SK-N-SH treated with all-trans-retinoic acid at 6 μM for 48 hours (cell line): Measurements from ENCODE around the gene DPF3.

ENCODE experiments used
- ATAC-seq: fragments of 200-7000 bp; cut with Tn5 transposase; 3 replicates; pipeline ENCODE4 v1.9.1; 2020; ENCODE audit warnings: mild to moderate bottlenecking, moderate library complexity
- ARNTL ChIP-seq: fragments of 450-650 bp; formaldehyde crosslinking; IDR thresholded peaks from 2 replicates; pipeline ENCODE4 v1.5.0; 2020; ENCODE audit warnings: low read depth, mild to moderate bottlenecking, moderate library complexity, borderline replicate concordance
- BACH2 ChIP-seq: fragments of 250-450 bp; sonication (Bioruptor Pico); IDR thresholded peaks from 2 replicates; pipeline ENCODE4 v1.9.0; 2021; ENCODE audit warnings: mild to moderate bottlenecking, borderline replicate concordance
- CSDC2 ChIP-seq: fragments of 250-450 bp; sonication (Bioruptor Pico); IDR thresholded peaks from 2 replicates; pipeline ENCODE4 v1.5.0; 2020; ENCODE audit warnings: mild to moderate bottlenecking, moderate library complexity
- ESRRG ChIP-seq: fragments of 250-450 bp; sonication (Bioruptor Pico); IDR thresholded peaks from 2 replicates; pipeline ENCODE4 v1.6.1; 2021; ENCODE audit warnings: mild to moderate bottlenecking
- ISL1 ChIP-seq: fragments of 250-450 bp; sonication (Bioruptor Pico); IDR thresholded peaks from 2 replicates; pipeline ENCODE4 v2.1.2; 2022; ENCODE audit warnings: mild to moderate bottlenecking, moderate library complexity
- OSR1 ChIP-seq: fragments of 250-450 bp; sonication (Bioruptor Pico); IDR thresholded peaks from 2 replicates; pipeline ENCODE4 v1.8.0; 2022; ENCODE audit warnings: moderate library complexity, mild to moderate bottlenecking, inconsistent platforms
- PPARA ChIP-seq: fragments of 250-450 bp; sonication (Bioruptor Pico); IDR thresholded peaks from 2 replicates; pipeline ENCODE4 v1.5.0; 2020; ENCODE audit warnings: mild to moderate bottlenecking, borderline replicate concordance
- RARB ChIP-seq: fragments of 250-450 bp; sonication (Bioruptor Pico); IDR thresholded peaks from 2 replicates; pipeline ENCODE4 v1.8.0; 2021; ENCODE audit warnings: mild to moderate bottlenecking, moderate library complexity
- SNAI2 ChIP-seq: fragments of 250-450 bp; sonication (Bioruptor Pico); IDR thresholded peaks from 2 replicates; pipeline ENCODE4 v1.5.0; 2020; ENCODE audit warnings: mild to moderate bottlenecking, moderate library complexity
- TCF4 ChIP-seq: fragments of 250-450 bp; sonication (Bioruptor Pico); IDR thresholded peaks from 2 replicates; pipeline ENCODE4 v1.8.0; 2021; ENCODE audit warnings: mild to moderate bottlenecking, moderate library complexity, borderline replicate concordance
- TOX ChIP-seq: fragments of 250-450 bp; sonication (Bioruptor Pico); IDR thresholded peaks from 2 replicates; pipeline ENCODE4 v1.8.0; 2021; ENCODE audit warnings: mild to moderate bottlenecking, moderate library complexity, borderline replicate concordance
- ZFP3 ChIP-seq: fragments of 250-450 bp; sonication (Bioruptor Pico); IDR thresholded peaks from 2 replicates; pipeline ENCODE4 v1.5.0; 2020; ENCODE audit warnings: mild to moderate bottlenecking, moderate library complexity
- ZFP30 ChIP-seq: fragments of 450-650 bp; formaldehyde crosslinking; IDR thresholded peaks from 2 replicates; pipeline ENCODE4 v1.5.0; 2022; ENCODE audit warnings: mild to moderate bottlenecking, moderate library complexity
- ZNF70 ChIP-seq: fragments of 450-650 bp; formaldehyde crosslinking; IDR thresholded peaks from 2 replicates; pipeline ENCODE4 v1.5.0; 2020; ENCODE audit warnings: mild to moderate bottlenecking, moderate library complexity
- ZNF8 ChIP-seq: fragments of 450-650 bp; formaldehyde crosslinking; IDR thresholded peaks from 2 replicates; pipeline ENCODE4 v1.5.0; 2020; ENCODE audit warnings: mild to moderate bottlenecking, moderate library complexity
- TF ChIP-seq, protein P1 (sequence below): fragments of 250-450 bp; sonication (Bioruptor Pico); IDR thresholded peaks from 2 replicates; pipeline ENCODE4 v1.8.0; 2020; ENCODE audit warnings: mild to moderate bottlenecking, moderate library complexity, borderline replicate concordance
- TF ChIP-seq, protein P2 (sequence below): fragments of 250-450 bp; sonication (Bioruptor Pico); IDR thresholded peaks from 2 replicates; pipeline ENCODE4 v1.5.1; 2020; ENCODE audit warnings: low read depth, mild to moderate bottlenecking, moderate library complexity
- TF ChIP-seq, protein P3 (sequence below): fragments of 250-450 bp; sonication (Bioruptor Pico); IDR thresholded peaks from 2 replicates; pipeline ENCODE4 v1.8.0; 2021; ENCODE audit warnings: low read depth, mild to moderate bottlenecking, moderate library complexity, borderline replicate concordance
- TF ChIP-seq, protein P4 (sequence below): fragments of 250-450 bp; sonication (Bioruptor Pico); IDR thresholded peaks from 2 replicates; pipeline ENCODE4 v1.5.1; 2021; ENCODE audit warnings: mild to moderate bottlenecking, moderate library complexity
- TF ChIP-seq, protein P5 (sequence below): fragments of 250-450 bp; sonication (Bioruptor Pico); IDR thresholded peaks from 2 replicates; pipeline ENCODE4 v1.5.0; 2020; ENCODE audit warnings: mild to moderate bottlenecking, moderate library complexity

Gene DPF3

DNA sequence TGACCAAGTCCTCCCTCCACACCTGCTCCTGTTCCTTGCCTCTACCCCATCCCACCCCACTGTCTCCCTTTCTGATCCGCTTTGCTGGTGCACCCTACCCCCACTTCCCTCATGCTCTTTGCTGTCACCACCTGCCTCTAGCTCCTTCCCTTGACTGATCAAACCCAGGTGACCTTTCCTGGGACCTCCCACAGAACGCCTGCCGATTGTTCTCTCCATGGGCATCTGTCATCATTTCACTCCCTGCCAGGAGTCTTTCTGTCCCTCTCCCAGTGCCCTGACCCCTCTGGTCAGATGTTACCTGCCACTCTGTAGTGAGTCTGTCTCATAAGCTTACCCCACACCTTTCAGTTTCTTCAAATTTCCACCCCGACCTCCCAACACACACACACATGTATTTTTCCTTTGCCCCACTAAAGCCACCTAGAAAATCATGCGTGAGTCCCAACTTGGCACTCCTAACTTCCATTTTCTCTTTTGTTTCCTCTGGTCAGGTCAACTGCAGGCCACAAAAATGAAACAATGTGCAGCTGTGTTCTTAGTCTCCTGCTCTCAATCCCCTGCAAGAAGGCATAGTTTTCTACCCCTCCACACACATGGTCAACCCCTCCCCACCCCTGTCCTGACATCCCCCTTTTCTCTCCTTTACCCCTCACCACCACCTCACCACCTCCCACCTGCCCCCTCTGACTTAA lies 229.8 kb downstream of the DPF3 start:
- TF ChIP-seq TOX (CRISPR knock-in tag) (no peak), ZNF70 (CRISPR knock-in tag) (no peak), ISL1 (no peak), ZNF8 (CRISPR knock-in tag) (no peak)
- TF ChIP-seq, protein P1, sequence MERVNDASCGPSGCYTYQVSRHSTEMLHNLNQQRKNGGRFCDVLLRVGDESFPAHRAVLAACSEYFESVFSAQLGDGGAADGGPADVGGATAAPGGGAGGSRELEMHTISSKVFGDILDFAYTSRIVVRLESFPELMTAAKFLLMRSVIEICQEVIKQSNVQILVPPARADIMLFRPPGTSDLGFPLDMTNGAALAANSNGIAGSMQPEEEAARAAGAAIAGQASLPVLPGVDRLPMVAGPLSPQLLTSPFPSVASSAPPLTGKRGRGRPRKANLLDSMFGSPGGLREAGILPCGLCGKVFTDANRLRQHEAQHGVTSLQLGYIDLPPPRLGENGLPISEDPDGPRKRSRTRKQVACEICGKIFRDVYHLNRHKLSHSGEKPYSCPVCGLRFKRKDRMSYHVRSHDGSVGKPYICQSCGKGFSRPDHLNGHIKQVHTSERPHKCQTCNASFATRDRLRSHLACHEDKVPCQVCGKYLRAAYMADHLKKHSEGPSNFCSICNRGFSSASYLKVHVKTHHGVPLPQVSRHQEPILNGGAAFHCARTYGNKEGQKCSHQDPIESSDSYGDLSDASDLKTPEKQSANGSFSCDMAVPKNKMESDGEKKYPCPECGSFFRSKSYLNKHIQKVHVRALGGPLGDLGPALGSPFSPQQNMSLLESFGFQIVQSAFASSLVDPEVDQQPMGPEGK = no peak
- ATAC-seq = no peak

DNA sequence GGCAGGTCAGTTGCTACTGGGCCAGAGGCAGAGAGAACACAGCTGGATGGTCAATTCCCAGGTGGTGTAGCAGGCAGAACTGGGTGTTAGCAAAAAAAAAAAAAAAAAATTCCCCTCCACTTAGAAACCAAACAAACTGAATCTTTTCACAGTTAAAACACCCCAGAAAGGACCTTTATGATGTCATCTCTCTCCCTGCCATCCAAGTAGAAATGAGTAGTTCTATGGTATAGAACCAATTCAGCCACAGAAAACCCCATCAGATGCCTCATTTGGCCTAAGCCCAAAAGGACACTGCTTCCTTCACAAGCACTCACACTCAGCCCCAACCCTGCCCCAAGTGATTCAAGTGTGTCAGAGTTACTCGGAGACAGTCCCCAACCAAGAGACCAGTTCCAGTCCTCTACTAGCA lies 230.8 kb downstream of the DPF3 start:
- no peak for TF ChIP-seq SNAI2 (CRISPR knock-in tag)
- TF ChIP-seq, protein P2, sequence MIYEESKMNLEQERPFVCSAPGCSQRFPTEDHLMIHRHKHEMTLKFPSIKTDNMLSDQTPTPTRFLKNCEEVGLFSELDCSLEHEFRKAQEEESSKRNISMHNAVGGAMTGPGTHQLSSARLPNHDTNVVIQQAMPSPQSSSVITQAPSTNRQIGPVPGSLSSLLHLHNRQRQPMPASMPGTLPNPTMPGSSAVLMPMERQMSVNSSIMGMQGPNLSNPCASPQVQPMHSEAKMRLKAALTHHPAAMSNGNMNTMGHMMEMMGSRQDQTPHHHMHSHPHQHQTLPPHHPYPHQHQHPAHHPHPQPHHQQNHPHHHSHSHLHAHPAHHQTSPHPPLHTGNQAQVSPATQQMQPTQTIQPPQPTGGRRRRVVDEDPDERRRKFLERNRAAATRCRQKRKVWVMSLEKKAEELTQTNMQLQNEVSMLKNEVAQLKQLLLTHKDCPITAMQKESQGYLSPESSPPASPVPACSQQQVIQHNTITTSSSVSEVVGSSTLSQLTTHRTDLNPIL (CRISPR knock-in tag) = no peak
- TF ChIP-seq RARB (CRISPR knock-in tag) = no peak
- no peak for TF ChIP-seq BACH2 (CRISPR knock-in tag)

GRCh38 chr14:72662214-72662613 lies 231.7 kb downstream of the DPF3 start:
- TF ChIP-seq, protein P3, sequence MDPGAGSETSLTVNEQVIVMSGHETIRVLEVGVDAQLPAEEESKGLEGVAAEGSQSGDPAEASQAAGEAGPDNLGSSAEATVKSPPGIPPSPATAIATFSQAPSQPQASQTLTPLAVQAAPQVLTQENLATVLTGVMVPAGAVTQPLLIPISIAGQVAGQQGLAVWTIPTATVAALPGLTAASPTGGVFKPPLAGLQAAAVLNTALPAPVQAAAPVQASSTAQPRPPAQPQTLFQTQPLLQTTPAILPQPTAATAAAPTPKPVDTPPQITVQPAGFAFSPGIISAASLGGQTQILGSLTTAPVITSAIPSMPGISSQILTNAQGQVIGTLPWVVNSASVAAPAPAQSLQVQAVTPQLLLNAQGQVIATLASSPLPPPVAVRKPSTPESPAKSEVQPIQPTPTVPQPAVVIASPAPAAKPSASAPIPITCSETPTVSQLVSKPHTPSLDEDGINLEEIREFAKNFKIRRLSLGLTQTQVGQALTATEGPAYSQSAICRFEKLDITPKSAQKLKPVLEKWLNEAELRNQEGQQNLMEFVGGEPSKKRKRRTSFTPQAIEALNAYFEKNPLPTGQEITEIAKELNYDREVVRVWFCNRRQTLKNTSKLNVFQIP (CRISPR knock-in tag) = no peak
- no peak for TF ChIP-seq TCF4 (CRISPR knock-in tag)
- TF ChIP-seq, protein P4, sequence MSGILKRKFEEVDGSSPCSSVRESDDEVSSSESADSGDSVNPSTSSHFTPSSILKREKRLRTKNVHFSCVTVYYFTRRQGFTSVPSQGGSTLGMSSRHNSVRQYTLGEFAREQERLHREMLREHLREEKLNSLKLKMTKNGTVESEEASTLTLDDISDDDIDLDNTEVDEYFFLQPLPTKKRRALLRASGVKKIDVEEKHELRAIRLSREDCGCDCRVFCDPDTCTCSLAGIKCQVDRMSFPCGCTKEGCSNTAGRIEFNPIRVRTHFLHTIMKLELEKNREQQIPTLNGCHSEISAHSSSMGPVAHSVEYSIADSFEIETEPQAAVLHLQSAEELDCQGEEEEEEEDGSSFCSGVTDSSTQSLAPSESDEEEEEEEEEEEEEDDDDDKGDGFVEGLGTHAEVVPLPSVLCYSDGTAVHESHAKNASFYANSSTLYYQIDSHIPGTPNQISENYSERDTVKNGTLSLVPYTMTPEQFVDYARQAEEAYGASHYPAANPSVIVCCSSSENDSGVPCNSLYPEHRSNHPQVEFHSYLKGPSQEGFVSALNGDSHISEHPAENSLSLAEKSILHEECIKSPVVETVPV = no peak
- TF ChIP-seq, protein P5, sequence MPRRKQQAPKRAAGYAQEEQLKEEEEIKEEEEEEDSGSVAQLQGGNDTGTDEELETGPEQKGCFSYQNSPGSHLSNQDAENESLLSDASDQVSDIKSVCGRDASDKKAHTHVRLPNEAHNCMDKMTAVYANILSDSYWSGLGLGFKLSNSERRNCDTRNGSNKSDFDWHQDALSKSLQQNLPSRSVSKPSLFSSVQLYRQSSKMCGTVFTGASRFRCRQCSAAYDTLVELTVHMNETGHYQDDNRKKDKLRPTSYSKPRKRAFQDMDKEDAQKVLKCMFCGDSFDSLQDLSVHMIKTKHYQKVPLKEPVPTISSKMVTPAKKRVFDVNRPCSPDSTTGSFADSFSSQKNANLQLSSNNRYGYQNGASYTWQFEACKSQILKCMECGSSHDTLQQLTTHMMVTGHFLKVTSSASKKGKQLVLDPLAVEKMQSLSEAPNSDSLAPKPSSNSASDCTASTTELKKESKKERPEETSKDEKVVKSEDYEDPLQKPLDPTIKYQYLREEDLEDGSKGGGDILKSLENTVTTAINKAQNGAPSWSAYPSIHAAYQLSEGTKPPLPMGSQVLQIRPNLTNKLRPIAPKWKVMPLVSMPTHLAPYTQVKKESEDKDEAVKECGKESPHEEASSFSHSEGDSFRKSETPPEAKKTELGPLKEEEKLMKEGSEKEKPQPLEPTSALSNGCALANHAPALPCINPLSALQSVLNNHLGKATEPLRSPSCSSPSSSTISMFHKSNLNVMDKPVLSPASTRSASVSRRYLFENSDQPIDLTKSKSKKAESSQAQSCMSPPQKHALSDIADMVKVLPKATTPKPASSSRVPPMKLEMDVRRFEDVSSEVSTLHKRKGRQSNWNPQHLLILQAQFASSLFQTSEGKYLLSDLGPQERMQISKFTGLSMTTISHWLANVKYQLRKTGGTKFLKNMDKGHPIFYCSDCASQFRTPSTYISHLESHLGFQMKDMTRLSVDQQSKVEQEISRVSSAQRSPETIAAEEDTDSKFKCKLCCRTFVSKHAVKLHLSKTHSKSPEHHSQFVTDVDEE = no peak
- TF ChIP-seq ARNTL (CRISPR knock-in tag) = no peak
- no peak for TF ChIP-seq RARB (CRISPR knock-in tag)
- TF ChIP-seq OSR1 (CRISPR knock-in tag) = no peak
- no peak for TF ChIP-seq CSDC2
- TF ChIP-seq, protein P1 = no peak
- TF ChIP-seq ZNF70 (CRISPR knock-in tag) = no peak
- TF ChIP-seq SNAI2 (CRISPR knock-in tag) = no peak
- no peak for TF ChIP-seq ESRRG (CRISPR knock-in tag)
- TF ChIP-seq ZFP30 = no peak
- no peak for TF ChIP-seq ZFP3 (CRISPR knock-in tag)
- TF ChIP-seq ZNF8 (CRISPR knock-in tag) = no peak
- no peak for TF ChIP-seq BACH2 (CRISPR knock-in tag)
- TF ChIP-seq PPARA (CRISPR knock-in tag) = no peak
- TF ChIP-seq TOX (CRISPR knock-in tag) = no peak
- ATAC-seq = no peak

More for the DNA sequence above, 230.8 kb downstream of the DPF3 start:
- no peak for ATAC-seq
